GM12864 (cell line): Measurements from ENCODE around the gene KDM4F.

ENCODE experiments used
- DNase-seq: peaks from one replicate; pipeline ENCODE4 v3.0.0-alpha.2; 2011; ENCODE audit warnings: low read depth
- H3K4me3 ChIP-seq: 2 replicates; pipeline ENCODE4 v1.5.1; 2011; ENCODE audit warnings: mild to moderate bottlenecking, low read depth, low read length, control low read depth
- CTCF ChIP-seq: IDR thresholded peaks from 2 replicates; pipeline ENCODE4 v1.5.1; 2011; ENCODE audit warnings: low read depth, mild to moderate bottlenecking, moderate library complexity, low read length, control low read depth, inconsistent platforms; ENCODE audit errors: missing control alignments

Gene KDM4F

DNA sequence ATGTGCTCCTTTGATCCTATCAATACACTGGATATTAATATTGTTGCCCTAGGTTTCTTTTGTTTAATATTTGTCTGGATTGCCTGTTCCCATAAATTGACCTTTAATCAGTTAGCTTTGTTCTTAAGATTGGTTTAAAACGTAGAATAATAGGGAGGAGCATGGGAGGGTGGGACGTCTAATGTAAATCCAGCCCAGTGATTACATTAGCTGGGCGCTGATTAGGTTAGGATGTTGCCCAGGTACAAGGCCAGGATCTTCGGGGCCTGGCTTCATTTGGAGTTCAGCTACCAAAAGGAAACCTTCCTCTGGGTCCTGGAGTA, 17.5 kb downstream of the KDM4F start, which contains the start of gene SRSF8:
Gene SRSF8, plus strand, starts transcription at position 204 of the 323 bp plus-strand sequence. CDS start 308 bp downstream, outside the sequence.
- TF ChIP-seq CTCF = no peak
- H3K4me3 ChIP-seq = peak within 1 kb of the TSS; percentile 87
- DNase-seq = no peak

- DNase-seq = no peak
- TF ChIP-seq CTCF = peak; percentile 58
- H3K4me3 ChIP-seq = peak overlapping the region; percentile 87
Observed at GRCh38 chr11:95067039-95067840, 18.0 kb downstream of the KDM4F start.

DNA sequence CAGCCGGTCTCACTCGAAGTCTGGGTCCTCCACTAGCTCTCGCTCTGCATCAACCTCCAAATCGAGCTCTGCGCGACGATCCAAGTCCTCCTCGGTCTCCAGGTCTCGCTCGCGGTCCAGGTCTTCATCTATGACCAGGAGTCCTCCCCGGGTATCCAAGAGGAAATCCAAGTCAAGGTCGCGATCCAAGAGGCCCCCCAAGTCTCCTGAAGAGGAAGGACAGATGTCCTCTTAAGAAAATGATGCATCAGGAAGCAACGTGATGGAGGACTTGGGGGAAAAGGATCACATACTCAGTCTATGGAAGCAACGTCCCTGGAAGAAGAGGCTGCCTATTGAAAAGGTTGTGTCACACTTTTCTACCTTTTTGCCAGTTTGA, 18.6 kb downstream of the KDM4F start:
- DNase-seq = no peak
- TF ChIP-seq CTCF = no peak
- peak overlapping the region; percentile 87 for H3K4me3 ChIP-seq

GRCh38 chr11:95068549-95068948, 19.3 kb downstream of the KDM4F start:
- DNase-seq = peak; percentile 88
- TF ChIP-seq CTCF = no peak
- peak overlapping the region; percentile 87 for H3K4me3 ChIP-seq

- no peak for TF ChIP-seq CTCF
- DNase-seq = no peak
- H3K4me3 ChIP-seq = no peak overlapping the region
Observed at GRCh38 chr11:95070471-95070870, 21.2 kb downstream of the KDM4F start.

- no peak overlapping the region for H3K4me3 ChIP-seq
- no peak for DNase-seq
- TF ChIP-seq CTCF = no peak
Observed at GRCh38 chr11:95072948-95073347, 23.7 kb downstream of the KDM4F start.
